Measurements from ENCODE around the gene ATP8A1.

Gene ATP8A1

DNA sequence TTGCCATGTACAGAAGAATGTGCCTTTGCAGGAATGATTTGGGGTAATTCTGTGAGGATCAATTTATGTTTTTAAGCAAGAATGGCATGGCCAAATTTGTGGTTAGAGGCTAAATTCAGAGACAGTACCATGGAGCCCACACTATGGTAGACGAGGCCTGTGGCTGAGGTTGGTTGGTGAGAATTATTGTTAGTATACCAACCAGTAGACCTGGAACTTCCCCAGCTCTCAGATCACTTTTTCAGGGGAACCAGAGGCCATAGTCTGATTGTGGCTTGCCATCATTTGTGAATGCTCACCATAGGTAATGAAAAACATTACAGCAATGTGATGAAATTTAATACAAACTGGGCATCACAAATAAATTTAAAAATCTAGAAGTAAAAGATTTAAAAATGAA is 203.3 kb downstream of the ATP8A1 start:
- TF ChIP-seq CTCF (IDR thresholded peaks at IDR 0.05; ENCODE audit: insufficient read depth, low read length, poor library complexity, severe bottlenecking), result no peak
- H3K4me3 ChIP-seq (replicated peaks; ENCODE audit: low read depth, low read length), result no peak overlapping the region
- DNase-seq (ENCODE audit: extremely low read depth, insufficient read length), result no peak
- H3K36me3 ChIP-seq (ENCODE audit: control insufficient read depth, insufficient read depth, low read length), result peaks cover 6% of the 10 kb centered on the region
- no peaks in the 10 kb centered on the region for H3K27me3 ChIP-seq (replicated peaks; ENCODE audit: control insufficient read depth, insufficient read depth, low read length)

DNA sequence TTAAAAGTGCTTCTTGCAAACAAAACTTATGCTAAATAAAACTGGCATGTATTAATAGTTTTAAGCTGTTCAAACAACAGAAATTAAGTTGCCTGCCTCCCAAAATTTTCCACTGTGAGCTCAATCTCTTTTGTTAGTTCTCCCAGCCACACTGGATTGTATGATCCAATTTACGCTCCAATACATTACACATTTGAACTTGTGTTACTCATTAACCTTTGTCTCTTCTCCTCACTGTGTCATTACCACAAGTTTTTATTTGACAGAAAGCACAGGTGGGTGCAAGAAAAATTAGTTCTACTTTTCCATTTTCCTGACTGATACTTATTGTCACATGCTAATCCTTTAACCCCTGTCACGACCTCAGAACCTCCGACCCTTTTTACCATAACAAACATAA is 204.1 kb downstream of the ATP8A1 start:
- no peak for TF ChIP-seq CTCF (IDR thresholded peaks at IDR 0.05; ENCODE audit: insufficient read depth, low read length, poor library complexity, severe bottlenecking)

GRCh38 chr4:42446823-42447222 is 210.1 kb downstream of the ATP8A1 start:
- peaks cover 7% of the 10 kb centered on the region for H3K36me3 ChIP-seq (ENCODE audit: control insufficient read depth, insufficient read depth, low read length)
- no peak for TF ChIP-seq CTCF (IDR thresholded peaks at IDR 0.05; ENCODE audit: insufficient read depth, low read length, poor library complexity, severe bottlenecking)

More for the DNA sequence above, 204.1 kb downstream of the ATP8A1 start:
- no peaks in the 10 kb centered on the region for H3K27me3 ChIP-seq (replicated peaks; ENCODE audit: control insufficient read depth, insufficient read depth, low read length)
- DNase-seq (ENCODE audit: extremely low read depth, insufficient read length), result no peak
- H3K36me3 ChIP-seq (ENCODE audit: control insufficient read depth, insufficient read depth, low read length), result peaks cover 6% of the 10 kb centered on the region
- no peak overlapping the region for H3K4me3 ChIP-seq (replicated peaks; ENCODE audit: low read depth, low read length)

GRCh38 chr4:42445038-42445437 is 211.9 kb downstream of the ATP8A1 start:
- H3K27me3 ChIP-seq (replicated peaks; ENCODE audit: control insufficient read depth, insufficient read depth, low read length), result no peaks in the 10 kb centered on the region
- no peak for DNase-seq (ENCODE audit: extremely low read depth, insufficient read length)
- H3K36me3 ChIP-seq (ENCODE audit: control insufficient read depth, insufficient read depth, low read length), result peaks cover 2% of the 10 kb centered on the region
- H3K4me3 ChIP-seq (replicated peaks; ENCODE audit: low read depth, low read length), result no peak overlapping the region
- TF ChIP-seq CTCF (IDR thresholded peaks at IDR 0.05; ENCODE audit: insufficient read depth, low read length, poor library complexity, severe bottlenecking), result no peak

More at GRCh38 chr4:42446823-42447222, 210.1 kb downstream of the ATP8A1 start:
- no peak for DNase-seq (ENCODE audit: extremely low read depth, insufficient read length)
- Histone ChIP-seq H3K4me3 (replicated peaks; ENCODE audit: low read depth, low read length) (no peak overlapping the region), H3K27me3 (replicated peaks; ENCODE audit: control insufficient read depth, insufficient read depth, low read length) (no peaks in the 10 kb centered on the region)

DNA sequence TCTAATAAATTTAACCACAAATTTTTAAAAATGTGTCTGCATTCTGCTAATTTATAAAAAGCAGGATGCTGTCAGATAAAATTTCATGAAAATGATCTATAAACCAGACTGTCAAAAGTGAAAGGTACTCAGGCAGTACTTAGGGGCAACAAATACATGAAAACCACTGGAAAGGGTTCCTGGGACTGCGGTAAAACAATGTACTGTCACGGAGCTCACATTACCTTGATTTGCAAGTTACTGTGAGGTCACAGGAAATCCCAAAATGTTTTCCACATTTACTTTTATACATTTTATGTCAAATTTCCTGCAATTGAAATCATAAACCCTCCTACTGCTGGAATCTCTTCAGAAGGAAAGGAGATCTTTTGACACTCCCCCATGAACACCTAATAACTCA is 214.3 kb downstream of the ATP8A1 start:
- DNase-seq (ENCODE audit: extremely low read depth, insufficient read length), result no peak
- Histone ChIP-seq H3K27me3 (replicated peaks; ENCODE audit: control insufficient read depth, insufficient read depth, low read length) (no peaks in the 10 kb centered on the region), H3K4me3 (replicated peaks; ENCODE audit: low read depth, low read length) (no peak overlapping the region), H3K36me3 (ENCODE audit: control insufficient read depth, insufficient read depth, low read length) (peaks cover 6% of the 10 kb centered on the region)
- no peak for TF ChIP-seq CTCF (IDR thresholded peaks at IDR 0.05; ENCODE audit: insufficient read depth, low read length, poor library complexity, severe bottlenecking)

GRCh38 chr4:42440083-42440482 is 216.8 kb downstream of the ATP8A1 start:
- H3K36me3 ChIP-seq (ENCODE audit: control insufficient read depth, insufficient read depth, low read length), result peaks cover 13% of the 10 kb centered on the region
- DNase-seq (ENCODE audit: extremely low read depth, insufficient read length), result no peak
- H3K27me3 ChIP-seq (replicated peaks; ENCODE audit: control insufficient read depth, insufficient read depth, low read length), result no peaks in the 10 kb centered on the region
- H3K4me3 ChIP-seq (replicated peaks; ENCODE audit: low read depth, low read length), result no peak overlapping the region
- TF ChIP-seq CTCF (IDR thresholded peaks at IDR 0.05; ENCODE audit: insufficient read depth, low read length, poor library complexity, severe bottlenecking), result no peak

Data from GM06990 (cell line).